Endodermal cell (in vitro differentiated cells): ENCODE data around the gene LPIN1. TPM values are rescaled to one million over a fixed set of nuclear protein-coding genes. Genes with fewer than 3 reads are reported as not detected.

Experiments used
- DNase-seq: peaks from one replicate; pipeline ENCODE4 v3.0.0-alpha.2; 2017
- H3K27ac ChIP-seq: 2 replicates; pipeline ENCODE4 v1.5.1; 2013; ENCODE audit warnings: mild to moderate bottlenecking, low read depth, low read length, moderate library complexity
- H3K27me3 ChIP-seq: 2 replicates; pipeline ENCODE4 v1.6.1; 2013; ENCODE audit warnings: mild to moderate bottlenecking, low read length, moderate library complexity; ENCODE audit not compliant: insufficient read depth, control insufficient read depth, poor library complexity, severe bottlenecking
- H3K36me3 ChIP-seq: 2 replicates; pipeline ENCODE4 v1.7.0; 2013; ENCODE audit warnings: mild to moderate bottlenecking, low read length, moderate library complexity; ENCODE audit not compliant: control insufficient read depth, insufficient read depth
- H3K4me1 ChIP-seq: one replicate; pipeline ENCODE4 v1.7.0; 2013; ENCODE audit warnings: low read length; ENCODE audit not compliant: control insufficient read depth, insufficient read depth
- H3K4me3 ChIP-seq: 2 replicates; pipeline ENCODE4 v1.5.1; 2013; ENCODE audit warnings: mild to moderate bottlenecking, low read length, moderate library complexity
- H3K9ac ChIP-seq: 2 replicates; pipeline ENCODE4 v1.6.1; 2013; ENCODE audit warnings: mild to moderate bottlenecking, low read length, moderate library complexity; ENCODE audit not compliant: poor library complexity, severe bottlenecking; ENCODE audit errors: extremely low read depth
- H3K9me3 ChIP-seq: 2 replicates; pipeline ENCODE4 v1.6.1; 2013; ENCODE audit warnings: mild to moderate bottlenecking, low read length, moderate library complexity; ENCODE audit not compliant: control insufficient read depth
- H3K27ac Mint-ChIP-seq: 2 replicates; pipeline ENCODE4 v1.8.0; 2020; ENCODE audit warnings: mixed read lengths
- H3K27me3 Mint-ChIP-seq: 2 replicates; pipeline ENCODE4 v1.8.0; 2021; ENCODE audit warnings: mild to moderate bottlenecking, mixed read lengths; ENCODE audit not compliant: insufficient read depth
- H3K36me3 Mint-ChIP-seq: 2 replicates; pipeline ENCODE4 v1.8.0; 2020; ENCODE audit warnings: low read depth, mixed read lengths
- H3K4me1 Mint-ChIP-seq: 2 replicates; pipeline ENCODE4 v1.8.0; 2020; ENCODE audit warnings: mixed read lengths
- H3K4me3 Mint-ChIP-seq: 2 replicates; pipeline ENCODE4 v1.8.0; 2020; ENCODE audit warnings: mild to moderate bottlenecking, moderate library complexity, mixed read lengths
- H3K9me3 Mint-ChIP-seq: 2 replicates; pipeline ENCODE4 v1.8.0; 2020; ENCODE audit warnings: mild to moderate bottlenecking, mixed read lengths
- CTCF ChIP-seq: fragments of 200-600 bp; sonication (generic); conservative IDR thresholded peaks from 2 replicates; pipeline ENCODE4 v1.5.0; 2021; ENCODE audit warnings: antibody characterized with exemption, mild to moderate bottlenecking
- WGBS, 2 experiments: methylation state at CpG; one replicate each; pipeline versions ENCODE4 v1.1.5 to v1.1.7; 2013; ENCODE audit warnings: missing lambda C conversion rate in 2 of 2, mixed read lengths in 1 of 2; ENCODE audit not compliant: insufficient coverage in 1 of 2, insufficient read length in 1 of 2; 5-methylcytosine and 5-hydroxymethylcytosine counted together
- total RNA-seq, 2 donors: library from RNA; stranded (reverse); fragmentation: NEBNext Ultra II Directional in 1 of 2; extraction: Animal tissue kit (Norgen Biotek cat#: 25700) in 1 of 2; gene quantifications; 2 replicates in 1 of 2; 3 replicates in 1 of 2; pipeline ENCODE4 v1.2.1, GENCODE V29; 2021

Gene LPIN1
- total RNA-seq, 2 donors from 2014 or later: 23.9 to 24.3 TPM

GRCh38 chr2:11697103-11697871 lies 49.1 kb upstream of the LPIN1 start:
- H3K4me1 Mint-ChIP-seq: peaks cover 1% of the 10 kb centered on the region
- TF ChIP-seq CTCF: no peak
- H3K36me3 Mint-ChIP-seq: no peaks in the 10 kb centered on the region

GRCh38 chr2:11698009-11698922 lies 48.2 kb upstream of the LPIN1 start:
- TF ChIP-seq CTCF: no peak
- no peaks in the 10 kb centered on the region for H3K9me3 Mint-ChIP-seq

More at GRCh38 chr2:11697103-11697871, 49.1 kb upstream of the LPIN1 start:
- Mint-ChIP-seq H3K4me3 (no peak overlapping the region), H3K27ac (no peak overlapping the region), H3K27me3 (no peaks in the 10 kb centered on the region), H3K9me3 (no peaks in the 10 kb centered on the region)
- no peak for DNase-seq
- no peaks in the 10 kb centered on the region for H3K36me3 ChIP-seq
- H3K27ac ChIP-seq: peak overlapping the region; percentile 22
- H3K27me3 ChIP-seq: no peaks in the 10 kb centered on the region
- no peaks in the 10 kb centered on the region for H3K9me3 ChIP-seq
- no peak overlapping the region for H3K9ac ChIP-seq
- 83 to 89% methylated on average over 8 to 16 of the region's 16 CpGs for WGBS, 2 experiments
- H3K4me1 ChIP-seq: no peaks in the 10 kb centered on the region
- no peak overlapping the region for H3K4me3 ChIP-seq

GRCh38 chr2:11699686-11700670 lies 46.5 kb upstream of the LPIN1 start:
- Mint-ChIP-seq H3K27me3 (no peaks in the 10 kb centered on the region), H3K4me3 (no peak overlapping the region), H3K4me1 (peaks cover 1% of the 10 kb centered on the region), H3K9me3 (no peaks in the 10 kb centered on the region), H3K27ac (no peak overlapping the region), H3K36me3 (no peaks in the 10 kb centered on the region)
- no peaks in the 10 kb centered on the region for H3K36me3 ChIP-seq
- H3K27ac ChIP-seq: no peak overlapping the region
- no peak overlapping the region for H3K9ac ChIP-seq
- 84% methylated on average over 9 of the region's 9 CpGs; no CpG with 5 or more reads in 1 of the 2 experiments for WGBS, 2 experiments
- no peak for TF ChIP-seq CTCF
- H3K4me1 ChIP-seq: no peaks in the 10 kb centered on the region
- no peak overlapping the region for H3K4me3 ChIP-seq
- no peaks in the 10 kb centered on the region for H3K9me3 ChIP-seq
- DNase-seq: no peak
- no peaks in the 10 kb centered on the region for H3K27me3 ChIP-seq

More at GRCh38 chr2:11698009-11698922, 48.2 kb upstream of the LPIN1 start:
- H3K4me1 ChIP-seq: no peaks in the 10 kb centered on the region
- no peaks in the 10 kb centered on the region for H3K9me3 ChIP-seq
- WGBS, 2 experiments: 89 to 91% methylated on average over 20 to 24 of the region's 24 CpGs
- Mint-ChIP-seq H3K4me3 (no peak overlapping the region), H3K4me1 (peaks cover 1% of the 10 kb centered on the region), H3K36me3 (no peaks in the 10 kb centered on the region), H3K27me3 (no peaks in the 10 kb centered on the region), H3K27ac (no peak overlapping the region)
- no peak overlapping the region for H3K27ac ChIP-seq
- no peaks in the 10 kb centered on the region for H3K27me3 ChIP-seq
- DNase-seq: no peak
- no peaks in the 10 kb centered on the region for H3K36me3 ChIP-seq
- no peak overlapping the region for H3K4me3 ChIP-seq
- H3K9ac ChIP-seq: no peak overlapping the region
